Retinal pigment epithelial cell (primary cell): ENCODE results near the gene NUBP2.
"Not testable (repeated sequence)": the region's sequence is repeated elsewhere in the genome, so short reads cannot be mapped to it uniquely, and the experiment has no call there.

ENCODE experiments used
- DNase-seq: peaks from one replicate; pipeline ENCODE4 v3.0.0-alpha.2; 2010; ENCODE audit warnings: low read depth
- H3K4me3 ChIP-seq: 2 replicates; pipeline ENCODE4 v1.5.1; 2011; ENCODE audit warnings: mild to moderate bottlenecking, low read length, control low read depth, moderate library complexity
- CTCF ChIP-seq: conservative IDR thresholded peaks from 2 replicates; pipeline ENCODE4 v1.5.1; 2011; ENCODE audit warnings: low read depth, low read length, control low read depth, inconsistent platforms

NUBP2 gene

DNA sequence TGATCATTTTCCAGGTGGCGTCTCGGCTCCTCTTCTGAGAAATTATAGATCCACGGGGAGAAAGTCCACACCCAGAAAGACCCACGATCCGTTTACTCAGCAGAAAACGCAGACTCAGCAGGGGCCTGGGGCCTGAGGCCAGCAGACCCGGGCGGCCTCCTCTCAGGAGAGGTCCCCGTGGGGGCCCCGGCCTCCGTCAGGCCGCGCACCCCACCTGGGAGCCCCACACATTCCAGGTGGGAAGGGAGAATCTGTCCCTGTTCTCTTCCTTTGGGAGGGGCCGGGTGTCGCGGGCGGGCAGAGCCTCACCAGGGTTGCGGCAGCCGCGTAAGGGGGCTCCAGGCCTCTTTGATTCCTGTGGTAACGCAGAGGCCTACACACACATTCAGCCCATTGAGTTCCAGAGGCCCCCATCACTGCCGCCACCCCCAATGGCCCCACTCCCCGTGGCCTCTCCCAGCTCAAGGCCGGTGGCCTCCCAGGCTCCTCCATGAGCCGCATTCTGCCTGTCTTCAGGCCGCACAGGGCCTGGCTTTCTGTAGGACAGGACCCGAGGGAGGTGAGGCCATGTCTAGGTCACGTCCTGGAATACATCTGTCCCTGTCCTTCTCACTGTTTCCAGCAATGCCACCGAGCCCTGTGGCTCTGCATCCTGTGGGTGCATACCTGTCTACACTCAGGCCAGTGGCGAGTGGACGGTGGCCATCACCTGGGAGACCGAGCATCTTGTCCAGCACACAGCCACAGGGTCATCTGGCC, 12.3 kb downstream of the NUBP2 start:
- no peak for DNase-seq
- H3K4me3 ChIP-seq: no peak overlapping the region
- no peak for TF ChIP-seq CTCF

GRCh38 chr16:1799263-1799662, 16.5 kb downstream of the NUBP2 start:
- H3K4me3 ChIP-seq, DNase-seq: not testable (repeated sequence)

GRCh38 chr16:1800701-1801100, 17.9 kb downstream of the NUBP2 start:
- TF ChIP-seq CTCF: no peak
- no peak overlapping the region for H3K4me3 ChIP-seq
- DNase-seq: no peak

- DNase-seq: no peak
- no peak overlapping the region for H3K4me3 ChIP-seq
- TF ChIP-seq CTCF: no peak
These were observed 24.9 kb downstream of the NUBP2 start for GRCh38 chr16:1807626-1808025.

DNA sequence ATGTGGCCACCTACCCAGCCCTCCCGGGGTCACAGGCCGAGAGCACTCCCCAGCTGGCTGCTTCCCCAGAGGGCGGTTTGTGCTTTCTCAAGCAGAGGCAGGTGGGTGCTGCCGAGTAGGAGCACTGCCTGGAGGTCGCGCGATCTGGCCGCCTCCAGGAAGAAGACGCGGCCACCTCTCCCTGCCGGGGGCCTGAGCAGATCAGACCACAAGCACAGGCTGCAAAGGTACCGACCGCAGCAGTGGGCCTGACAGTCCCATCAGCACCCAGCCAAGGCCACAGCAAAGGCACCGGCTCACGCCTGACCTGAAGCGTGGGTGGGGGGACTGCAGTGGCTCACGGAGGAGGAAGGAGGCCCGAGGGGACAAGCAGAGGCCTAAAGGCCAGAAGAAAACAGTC, 25.9 kb downstream of the NUBP2 start:
- no peak for DNase-seq
- TF ChIP-seq CTCF: no peak
- H3K4me3 ChIP-seq: no peak overlapping the region

- TF ChIP-seq CTCF: no peak
- H3K4me3 ChIP-seq: no peak overlapping the region
- DNase-seq: no peak
These were observed 26.6 kb downstream of the NUBP2 start for GRCh38 chr16:1809281-1809801.

DNA sequence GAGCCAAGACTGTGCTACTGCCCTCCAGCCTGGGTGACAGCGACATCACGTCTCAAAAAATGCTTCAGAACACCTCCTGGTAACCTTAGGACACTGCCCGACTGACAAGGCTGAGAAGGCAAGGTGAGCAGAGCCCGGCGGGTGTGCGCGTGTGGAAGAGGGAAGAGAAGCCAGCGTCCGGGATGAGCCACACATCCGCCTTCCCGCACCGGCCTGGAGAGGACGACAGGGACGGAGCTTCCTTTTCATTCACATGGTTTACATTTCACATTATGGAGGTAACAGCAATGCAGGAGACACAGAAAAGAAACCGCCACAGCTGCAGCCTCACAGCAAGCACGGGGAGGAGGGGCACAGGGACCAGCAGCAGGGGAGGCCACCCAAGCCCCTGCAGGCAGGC, 27.3 kb downstream of the NUBP2 start:
- DNase-seq: no peak
- H3K4me3 ChIP-seq: no peak overlapping the region
- no peak for TF ChIP-seq CTCF
